Activated B cell treated with CpG ODN at 0.5 μM for 24 hours (primary cell): ENCODE data around the gene ITPKB. TPM values are rescaled to one million over a fixed set of nuclear protein-coding genes. Genes with fewer than 3 reads are reported as not detected.

ENCODE experiments used
- ATAC-seq: fragments of 200-7000 bp; cut with Tn5 transposase; one replicate; pipeline ENCODE4 v1.10.0; 2021; ENCODE audit warnings: low read depth, mild to moderate bottlenecking, moderate library complexity
- CTCF ChIA-PET: fragments of 350-600 bp; sonication (Branson Sonifier 250); formaldehyde crosslinking; loops from one replicate; lab custom pipeline; 2021; ENCODE audit warnings: antibody characterized with exemption; lab: Charles Lee
- POLR2A ChIA-PET: fragments of 350-600 bp; sonication (Branson Sonifier 250); formaldehyde crosslinking; loops from one replicate; lab custom pipeline; 2021; ENCODE audit warnings: antibody characterized with exemption; lab: Charles Lee
- DNase-seq: peaks from one replicate; pipeline ENCODE4 v3.0.0; 2022
- H3K27ac Mint-ChIP-seq: one replicate; pipeline ENCODE4 v1.8.0; 2020; ENCODE audit warnings: mixed read lengths
- H3K27me3 Mint-ChIP-seq: one replicate; pipeline ENCODE4 v1.8.0; 2021; ENCODE audit warnings: mixed read lengths
- H3K36me3 Mint-ChIP-seq: one replicate; pipeline ENCODE4 v1.8.0; 2021; ENCODE audit warnings: low read depth, mixed read lengths
- H3K4me1 Mint-ChIP-seq: one replicate; pipeline ENCODE4 v1.8.0; 2021; ENCODE audit warnings: mixed read lengths
- H3K4me3 Mint-ChIP-seq: one replicate; pipeline ENCODE4 v1.8.0; 2020; ENCODE audit warnings: mild to moderate bottlenecking, mixed read lengths
- H3K9me3 Mint-ChIP-seq: one replicate; pipeline ENCODE4 v1.8.0; 2020; ENCODE audit warnings: mixed read lengths
- CTCF ChIP-seq: fragments of 200-600 bp; IDR thresholded peaks from one replicate; pipeline ENCODE4 v1.8.0; 2022; ENCODE audit warnings: antibody characterized with exemption, mild to moderate bottlenecking
- intact Hi-C: fragments of 100-400 bp; cut with micrococcal nuclease; formaldehyde crosslinking; loops from one replicate; pipeline ENCODE4 v1.15.1; 2024
- total RNA-seq: library from RNA; stranded (reverse); gene quantifications from 2 replicates; pipeline ENCODE4 v1.2.3, GENCODE V29; 2022

ITPKB gene
- total RNA-seq, 1 donor from 2014 or later = 97.3 TPM

GRCh38 chr1:226650236-226650841, 88.7 kb downstream of the ITPKB start:
- Mint-ChIP-seq H3K36me3 (peaks cover 52% of the 10 kb centered on the region), H3K4me1 (peaks cover 38% of the 10 kb centered on the region), H3K9me3 (no peaks in the 10 kb centered on the region), H3K27me3 (no peaks in the 10 kb centered on the region), H3K27ac (peak overlapping the region; percentile 72), H3K4me3 (no peak overlapping the region)
- no peak for TF ChIP-seq CTCF
- ChIA-PET POLR2A (interaction anchor here (0.8 to 18.4 kb wide), 5 partner anchors 13 to 88 kb away, joined by 3 to 451 read pairs (median 4); no protein-coding TSS in a partner anchor), CTCF (interaction anchor here (0.6 to 3.0 kb wide), 7 partner anchors 8 to 179 kb away, joined by 3 to 12 read pairs (median 4); no protein-coding TSS in a partner anchor)
- intact Hi-C loops = no loop called here
- ATAC-seq (no peak), DNase-seq (no peak)

GRCh38 chr1:226649780-226650179, 89.3 kb downstream of the ITPKB start:
- ChIA-PET CTCF (interaction anchor here (0.6 to 3.0 kb wide), 8 partner anchors 8 to 180 kb away, joined by 3 to 12 read pairs (median 4); no protein-coding TSS in a partner anchor), POLR2A (interaction anchor here (0.8 to 18.4 kb wide), 4 partner anchors 26 to 89 kb away, joined by 3 to 451 read pairs (median 4); no protein-coding TSS in a partner anchor)
- intact Hi-C loops = no loop called here
- ATAC-seq (no peak), DNase-seq (no peak)
- Mint-ChIP-seq H3K4me3 (no peak overlapping the region), H3K9me3 (no peaks in the 10 kb centered on the region), H3K4me1 (peaks cover 43% of the 10 kb centered on the region), H3K36me3 (peaks cover 55% of the 10 kb centered on the region), H3K27ac (peak overlapping the region; percentile 11), H3K27me3 (no peaks in the 10 kb centered on the region)
- no peak for TF ChIP-seq CTCF

- peaks cover 59% of the 10 kb centered on the region for H3K36me3 Mint-ChIP-seq
- no peak for TF ChIP-seq CTCF
- peaks cover 49% of the 10 kb centered on the region for H3K4me1 Mint-ChIP-seq
Observed at GRCh38 chr1:226649244-226649643, 89.8 kb downstream of the ITPKB start.

GRCh38 chr1:226648421-226648820, 90.7 kb downstream of the ITPKB start:
- Mint-ChIP-seq H3K4me1 (peaks cover 57% of the 10 kb centered on the region), H3K36me3 (peaks cover 61% of the 10 kb centered on the region), H3K27ac (peak overlapping the region; percentile 24), H3K27me3 (no peaks in the 10 kb centered on the region), H3K9me3 (no peaks in the 10 kb centered on the region), H3K4me3 (no peak overlapping the region)
- CTCF ChIA-PET = no interaction called here
- DNase-seq (no peak), ATAC-seq (no peak)
- intact Hi-C loops = no loop called here
- POLR2A ChIA-PET = interaction anchor here (0.8 to 18.4 kb wide), 3 partner anchors 13 to 89 kb away, joined by 3 to 451 read pairs (median 10); no protein-coding TSS in a partner anchor
- no peak for TF ChIP-seq CTCF

More at GRCh38 chr1:226649244-226649643, 89.8 kb downstream of the ITPKB start:
- CTCF ChIA-PET = interaction anchor here (0.8 to 3.0 kb wide), 5 partner anchors 9 to 179 kb away, joined by 3 to 12 read pairs (median 5); no protein-coding TSS in a partner anchor
- intact Hi-C loops = no loop called here
- H3K4me3 Mint-ChIP-seq = no peak overlapping the region
- H3K9me3 Mint-ChIP-seq = no peaks in the 10 kb centered on the region
- no peaks in the 10 kb centered on the region for H3K27me3 Mint-ChIP-seq
- ATAC-seq (no peak), DNase-seq (no peak)
- POLR2A ChIA-PET = interaction anchor here (0.8 to 18.4 kb wide), 5 partner anchors 13 to 89 kb away, joined by 3 to 451 read pairs (median 4); no protein-coding TSS in a partner anchor
- peak overlapping the region; percentile 24 for H3K27ac Mint-ChIP-seq

DNA sequence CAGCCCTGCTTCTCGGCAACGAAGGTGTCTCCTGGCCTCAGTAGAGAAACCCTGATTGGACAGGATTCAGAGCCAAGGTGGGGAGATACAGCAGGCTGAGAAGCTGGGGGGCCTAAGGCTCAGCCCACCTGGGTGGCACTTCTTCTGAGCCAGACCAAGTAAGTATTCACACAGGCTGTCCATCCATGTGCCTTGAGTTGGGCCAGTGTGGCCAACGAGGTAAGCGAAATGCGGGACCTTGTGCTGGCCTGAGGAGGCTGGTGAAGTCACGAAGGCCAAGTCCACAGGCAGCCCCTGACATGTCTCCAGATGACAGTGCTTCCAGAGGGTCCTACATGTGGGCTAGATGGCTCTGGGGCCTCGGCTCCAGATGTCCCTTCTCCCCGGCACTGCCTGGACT, 91.4 kb downstream of the ITPKB start:
- TF ChIP-seq CTCF = no peak
- intact Hi-C loops = no loop called here
- ATAC-seq (no peak), DNase-seq (no peak)
- ChIA-PET CTCF (no interaction called here), POLR2A (interaction anchor here (0.8 to 18.4 kb wide), 3 partner anchors 14 to 90 kb away, joined by 3 to 451 read pairs (median 10); no protein-coding TSS in a partner anchor)
- Mint-ChIP-seq H3K27me3 (no peaks in the 10 kb centered on the region), H3K36me3 (peaks cover 62% of the 10 kb centered on the region), H3K4me1 (peaks cover 64% of the 10 kb centered on the region), H3K9me3 (no peaks in the 10 kb centered on the region), H3K27ac (no peak overlapping the region), H3K4me3 (no peak overlapping the region)
